DMS153 (cell line): Measurements from ENCODE around the gene GNB1L.
A peak's percentile ranks its signal among the peaks of the same experiment; 100 is the strongest.

Experiments
- DNase-seq: peaks from one replicate; lab custom pipeline; 2025; lab: John Stamatoyannopoulos, UW

GNB1L gene

DNA sequence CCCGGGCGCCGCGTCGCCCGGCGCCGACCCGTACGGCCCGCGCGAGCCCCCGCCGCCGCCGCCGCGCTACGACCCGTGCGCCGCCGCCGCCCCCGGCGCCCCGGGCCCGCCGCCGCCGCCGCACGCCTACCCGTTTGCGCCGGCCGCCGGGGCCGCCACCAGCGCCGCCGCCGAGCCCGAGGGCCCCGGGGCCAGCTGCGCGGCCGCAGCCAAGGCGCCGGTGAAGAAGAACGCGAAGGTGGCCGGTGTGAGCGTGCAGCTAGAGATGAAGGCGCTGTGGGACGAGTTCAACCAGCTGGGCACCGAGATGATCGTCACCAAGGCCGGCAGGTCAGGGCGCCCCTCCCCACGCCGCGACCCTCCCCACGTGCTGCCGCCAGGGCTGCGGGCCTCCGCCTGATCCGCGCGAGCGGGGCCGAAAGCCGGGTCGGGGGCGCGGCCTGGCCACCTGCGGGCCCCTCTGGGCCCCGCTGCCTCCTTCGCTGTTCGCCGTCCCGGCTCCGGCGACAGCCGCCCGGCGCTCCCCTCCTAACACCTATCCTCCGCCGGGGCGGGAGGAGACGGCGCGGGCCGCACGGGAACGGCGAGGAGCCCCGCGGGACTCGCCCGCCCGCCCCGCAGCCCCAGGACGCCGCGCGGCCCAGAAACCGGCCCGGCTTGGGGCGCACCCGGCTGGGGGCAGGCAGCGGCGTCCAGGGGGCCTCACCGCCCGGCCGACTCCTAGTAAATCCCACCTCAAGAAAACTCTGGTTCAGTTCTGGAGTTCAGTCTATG, 93.5 kb downstream of the GNB1L start:
- DNase-seq: no peak

DNA sequence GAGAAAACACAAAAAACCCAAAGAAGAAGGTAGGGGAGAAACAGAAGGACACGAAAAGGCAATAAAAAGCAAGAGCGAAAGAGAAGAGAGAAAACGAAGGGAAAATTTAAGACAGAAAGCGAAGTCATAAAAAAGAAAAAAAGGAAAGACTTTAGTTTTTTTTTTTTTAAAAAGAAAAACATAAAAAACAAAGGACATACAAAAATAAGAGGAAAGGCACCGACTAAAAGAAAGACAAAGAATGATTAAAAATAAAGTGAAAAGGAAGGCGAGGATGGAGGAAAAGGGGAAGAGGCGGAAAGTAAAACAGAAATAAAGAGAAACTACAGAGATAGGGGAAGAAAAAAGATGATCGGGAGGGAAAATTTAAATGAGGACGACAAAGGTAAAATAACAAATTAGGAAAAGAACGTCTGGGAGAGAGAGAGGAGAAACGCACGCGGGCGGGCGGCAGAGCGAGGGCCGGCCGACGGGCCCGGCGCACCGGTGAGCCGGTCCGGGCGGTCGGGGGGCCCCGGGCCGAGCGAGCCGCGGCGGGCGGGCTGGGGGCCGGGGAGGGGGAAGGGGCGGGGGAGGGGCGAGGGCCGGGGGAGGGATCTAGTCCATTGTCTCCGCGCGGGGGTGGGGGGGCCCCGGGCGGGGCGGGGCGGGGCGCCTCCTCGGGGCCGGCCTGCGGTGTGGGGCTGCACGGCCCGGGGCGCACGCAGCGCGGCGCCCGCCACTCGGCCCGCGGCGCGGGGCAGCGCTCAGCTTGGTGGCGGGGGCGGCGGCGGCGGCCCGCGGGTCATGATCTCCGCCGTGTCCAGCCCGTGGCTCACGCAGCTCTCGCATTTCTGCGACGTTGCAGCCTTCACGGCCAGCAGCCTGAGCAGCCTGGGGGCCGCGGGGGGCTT, 94.4 kb downstream of the GNB1L start, which contains the start of gene TBX1:
TBX1 (plus strand) TSS at position 721 of the 893 bp plus-strand sequence; CDS start at position 787, 66 bp downstream.
- no peak for DNase-seq

DNA sequence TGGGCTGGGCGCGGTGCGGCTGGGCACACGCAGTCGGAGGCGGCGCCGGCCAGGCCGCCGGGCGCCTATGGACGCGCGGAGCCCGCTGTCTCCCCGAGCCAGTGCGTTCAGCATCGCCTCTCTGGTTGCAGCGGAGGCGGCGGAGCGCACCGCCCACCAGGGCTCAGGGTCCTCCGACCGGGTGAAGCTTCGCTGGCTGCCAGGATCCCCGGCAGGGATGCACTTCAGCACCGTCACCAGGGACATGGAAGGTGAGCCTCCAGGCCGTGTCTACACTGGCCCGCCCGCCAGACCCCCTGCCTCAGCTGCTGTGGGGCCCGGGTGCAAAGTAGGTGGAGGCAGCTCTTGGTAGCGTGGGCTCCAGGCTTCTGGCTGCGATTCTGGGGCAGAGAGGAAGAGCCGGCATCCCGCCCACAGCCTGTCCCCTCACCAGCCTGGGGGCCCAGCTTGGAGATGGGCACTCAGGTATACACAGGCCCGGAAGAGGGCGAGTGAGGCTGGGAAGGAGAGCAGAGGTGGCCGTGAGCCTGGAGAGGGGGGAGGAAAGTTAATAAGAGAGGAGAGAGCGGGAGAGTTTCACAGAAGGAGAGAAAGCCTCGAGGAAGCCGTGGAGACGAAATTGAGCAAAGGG, 95.1 kb downstream of the GNB1L start:
- DNase-seq: no peak

DNA sequence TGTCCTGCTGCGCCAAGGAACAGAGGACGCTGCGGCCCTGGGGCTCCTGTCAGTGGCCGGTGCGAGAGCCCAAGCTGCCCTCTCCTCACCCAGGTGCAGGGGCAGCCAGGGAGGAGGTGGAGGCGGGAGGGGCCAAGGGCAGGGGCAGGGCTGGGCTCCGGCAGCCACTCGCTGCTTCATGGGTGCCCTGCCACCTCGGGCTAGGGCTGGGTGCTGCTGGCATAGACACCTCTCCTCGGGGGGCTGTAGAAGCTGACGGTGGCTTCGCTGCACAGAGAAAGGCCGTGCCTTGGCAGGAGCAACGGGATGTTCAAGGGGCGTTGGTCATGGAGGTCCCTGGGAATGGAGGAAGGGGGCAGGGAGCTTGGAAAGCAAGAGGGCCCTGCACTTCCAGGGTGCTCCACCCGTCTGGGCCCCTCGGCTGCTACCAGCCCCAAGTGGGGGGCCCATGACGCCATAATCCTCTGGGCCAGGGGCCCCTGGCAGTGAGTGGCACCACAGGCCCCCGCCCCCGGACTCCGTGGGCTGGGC, 95.7 kb downstream of the GNB1L start:
- no peak for DNase-seq

DNA sequence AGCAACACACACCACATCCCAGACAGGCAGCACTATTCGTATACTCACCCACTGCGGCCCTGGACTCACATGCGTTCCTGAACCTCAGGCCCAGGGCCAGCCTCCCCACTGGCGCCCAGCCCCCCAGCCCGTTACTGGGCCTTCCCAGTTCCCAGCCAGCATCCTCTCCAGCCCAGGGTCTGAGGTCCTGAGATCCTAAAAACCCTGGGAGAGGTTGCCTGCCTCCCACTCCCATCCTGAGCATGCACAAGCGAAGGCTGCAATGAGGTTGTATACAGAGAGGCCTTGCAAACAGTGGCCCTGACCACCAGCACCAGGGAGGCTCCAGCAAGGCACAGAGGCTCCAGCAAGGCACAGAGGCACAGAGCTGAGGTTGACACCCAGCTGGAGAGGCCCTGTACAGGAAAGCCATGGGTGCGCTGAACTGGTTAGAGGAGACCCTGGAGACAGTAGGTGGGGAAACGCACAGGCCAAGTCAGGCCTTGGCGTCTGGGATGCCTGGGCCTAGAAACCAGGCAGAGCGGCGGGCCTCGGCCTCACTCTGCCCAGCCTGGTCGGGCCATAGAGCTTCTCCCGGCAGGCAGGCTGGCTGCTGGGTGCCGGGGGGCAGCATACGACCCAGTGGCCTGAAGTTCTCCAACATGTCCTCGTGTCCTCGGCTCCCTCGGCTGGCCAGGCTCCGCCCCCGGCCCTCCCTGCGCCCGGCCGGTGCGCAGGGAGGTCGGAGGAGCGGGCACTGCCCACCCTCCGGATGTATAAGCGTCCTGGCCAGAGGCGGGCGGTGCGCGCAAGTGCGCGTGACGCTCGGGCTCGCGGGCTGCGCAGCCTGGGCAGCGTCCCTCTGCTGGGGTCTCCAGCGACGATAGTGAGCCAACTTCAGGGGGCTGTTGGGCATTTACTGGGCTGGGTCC, 96.4 kb downstream of the GNB1L start:
- DNase-seq: no peak

DNA sequence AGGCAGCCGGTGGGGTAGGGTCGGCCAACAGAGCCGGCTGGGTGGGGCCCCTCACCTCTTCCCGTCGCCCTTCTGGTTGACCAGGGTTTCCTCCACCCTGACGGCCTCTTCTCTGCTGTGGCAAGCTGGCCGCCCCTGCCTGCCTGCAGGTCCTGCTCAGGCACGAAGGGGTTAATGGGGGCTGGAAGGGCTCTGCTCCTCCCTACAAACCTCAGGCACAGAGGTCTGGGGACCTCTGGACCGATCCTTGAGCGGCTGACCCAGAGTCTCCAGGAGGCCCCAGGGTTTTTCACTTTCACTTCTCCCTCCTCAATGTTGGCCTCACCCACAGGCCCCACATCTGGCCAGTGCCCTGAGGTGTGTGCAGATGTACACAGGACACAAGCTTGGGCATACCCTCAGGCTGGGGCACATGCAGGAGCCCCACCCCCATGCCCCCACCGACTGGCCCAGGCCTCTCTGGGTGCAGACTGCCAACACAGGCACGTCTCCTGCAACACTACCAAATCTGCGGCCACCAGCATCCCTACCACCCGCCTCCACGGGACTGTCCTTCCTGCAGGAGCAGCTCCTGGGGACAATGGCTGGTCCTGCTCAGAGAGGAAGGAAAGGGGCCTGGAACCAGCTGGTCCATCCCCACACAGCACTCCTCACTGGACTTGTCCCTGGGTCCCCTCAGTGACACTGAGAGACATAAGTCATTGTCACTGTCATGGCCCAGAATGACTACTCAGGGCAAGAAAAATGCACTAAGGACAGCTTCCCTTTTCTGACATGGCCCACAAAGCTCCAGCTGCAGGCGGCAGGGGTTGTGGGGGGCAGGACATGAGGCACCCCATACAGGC, 97.3 kb downstream of the GNB1L start:
- no peak for DNase-seq

DNA sequence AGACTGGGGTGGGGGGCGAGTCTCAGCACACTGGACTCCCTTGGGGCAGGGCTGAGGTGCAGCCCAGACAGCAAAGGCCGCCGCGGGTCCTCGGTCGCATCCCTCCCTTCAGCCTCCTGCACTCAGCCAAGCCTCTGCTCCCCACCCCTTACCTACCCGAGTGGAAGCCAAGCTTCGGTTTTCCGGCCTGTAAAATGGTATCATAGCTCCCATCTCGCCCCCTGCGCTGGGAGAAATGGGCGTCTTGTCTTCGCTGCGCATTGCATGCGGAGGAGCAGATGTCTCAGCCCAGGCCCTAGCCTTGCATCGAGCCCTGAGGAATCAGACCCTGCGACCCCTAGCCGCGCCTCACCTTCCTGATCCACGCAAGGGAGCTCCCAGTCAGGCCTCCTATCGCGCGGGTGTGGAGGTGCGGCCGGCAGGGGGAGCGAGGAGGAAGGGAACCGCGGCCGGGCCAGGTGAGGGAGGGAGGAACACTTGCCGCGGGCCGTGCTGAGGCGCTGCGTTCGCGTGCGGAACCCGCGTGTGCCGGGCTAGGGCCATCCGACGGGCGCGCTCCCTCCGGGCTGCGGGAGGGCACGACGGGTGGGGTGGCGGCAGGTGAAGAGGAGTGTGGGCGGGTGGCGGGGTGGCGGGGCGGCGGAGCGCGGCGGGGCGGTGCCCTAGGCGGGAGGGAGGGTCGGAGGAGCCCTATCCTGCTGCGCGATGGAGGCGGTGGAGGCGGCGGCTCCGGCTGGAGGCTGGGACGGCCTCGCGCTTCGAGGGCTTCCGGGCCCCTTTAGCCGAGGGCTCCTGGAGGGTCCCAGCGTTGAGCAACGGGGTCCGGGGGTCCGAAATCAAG, 98.2 kb downstream of the GNB1L start:
- DNase-seq: peak; percentile 47

DNA sequence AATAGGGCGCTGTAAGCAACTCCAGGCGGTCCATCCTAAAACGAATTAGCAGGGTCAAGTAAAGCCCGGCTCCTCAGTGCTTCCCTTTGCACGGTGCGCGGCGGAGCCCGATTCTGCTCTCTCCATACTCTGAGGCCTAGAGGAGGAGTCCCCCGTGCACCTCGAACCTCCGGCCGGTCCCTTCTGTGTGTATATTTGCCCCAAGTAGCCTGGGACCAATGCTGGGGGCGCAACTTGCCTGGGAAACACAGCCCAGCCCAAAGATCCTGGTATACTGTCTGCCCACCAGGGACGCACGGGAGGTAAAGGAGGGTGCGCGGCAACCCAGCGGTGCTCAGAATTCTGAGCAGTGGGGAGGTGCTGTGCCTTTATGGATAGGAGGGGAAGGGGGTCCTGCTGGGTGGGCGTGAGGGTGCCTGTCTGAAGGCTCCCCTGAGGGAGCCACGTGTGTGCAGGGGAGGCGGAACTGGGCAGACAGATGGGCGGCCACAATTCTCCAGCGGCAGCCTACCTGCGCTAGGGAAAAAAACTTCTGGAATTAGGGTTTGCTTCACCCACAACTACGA, 98.9 kb downstream of the GNB1L start:
- no peak for DNase-seq

DNA sequence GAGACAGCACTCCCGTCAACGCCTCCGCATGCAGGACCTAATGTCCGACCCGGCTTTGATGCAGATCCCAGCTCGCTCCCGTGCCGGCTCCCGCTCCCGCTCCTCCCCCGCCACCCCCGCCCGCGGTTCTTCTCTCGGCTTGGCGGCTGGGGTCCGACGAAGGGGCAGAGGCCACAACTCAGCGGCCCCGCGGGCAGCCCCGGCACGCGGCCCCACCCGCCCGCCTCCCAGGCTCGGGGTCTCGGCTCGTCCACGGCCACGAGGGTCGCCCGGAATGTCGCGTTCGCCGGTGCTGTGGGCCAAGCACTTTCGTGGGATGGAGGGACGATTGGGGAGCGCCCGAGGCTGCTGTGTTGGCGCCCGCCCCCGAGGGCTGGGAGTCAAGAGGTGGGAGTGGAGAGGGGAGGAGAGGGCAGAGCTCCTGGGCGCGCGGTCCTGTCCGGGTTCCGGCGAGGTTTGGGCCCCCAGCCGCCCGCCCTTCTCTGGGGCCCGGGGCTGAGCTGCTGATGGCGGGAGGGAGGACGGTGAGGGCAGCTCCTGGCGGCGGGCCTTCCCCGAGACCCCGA, 99.4 kb downstream of the GNB1L start:
- no peak for DNase-seq

DNA sequence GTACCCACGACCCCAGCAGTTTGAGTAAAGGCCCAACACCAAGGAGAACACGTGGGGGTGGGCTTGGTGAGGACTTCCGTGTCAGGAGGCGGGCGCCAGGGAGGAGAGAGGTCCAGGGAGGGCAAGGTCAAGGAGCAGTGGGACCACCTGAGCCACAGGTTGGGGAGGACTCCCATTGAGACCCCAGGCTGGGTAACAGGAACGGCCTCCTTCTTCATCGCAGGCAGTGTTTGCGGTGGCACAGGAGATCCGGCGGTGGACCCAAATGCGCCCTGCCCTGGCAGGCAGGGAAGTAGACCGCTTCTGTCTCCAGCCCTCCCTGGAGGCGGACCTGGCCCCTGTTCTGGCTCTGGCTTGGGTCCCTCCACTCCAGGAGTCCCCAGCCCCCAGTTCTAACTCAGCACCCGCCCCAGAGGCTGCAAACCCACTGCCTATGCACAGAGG, 100.0 kb downstream of the GNB1L start:
- DNase-seq: no peak

DNA sequence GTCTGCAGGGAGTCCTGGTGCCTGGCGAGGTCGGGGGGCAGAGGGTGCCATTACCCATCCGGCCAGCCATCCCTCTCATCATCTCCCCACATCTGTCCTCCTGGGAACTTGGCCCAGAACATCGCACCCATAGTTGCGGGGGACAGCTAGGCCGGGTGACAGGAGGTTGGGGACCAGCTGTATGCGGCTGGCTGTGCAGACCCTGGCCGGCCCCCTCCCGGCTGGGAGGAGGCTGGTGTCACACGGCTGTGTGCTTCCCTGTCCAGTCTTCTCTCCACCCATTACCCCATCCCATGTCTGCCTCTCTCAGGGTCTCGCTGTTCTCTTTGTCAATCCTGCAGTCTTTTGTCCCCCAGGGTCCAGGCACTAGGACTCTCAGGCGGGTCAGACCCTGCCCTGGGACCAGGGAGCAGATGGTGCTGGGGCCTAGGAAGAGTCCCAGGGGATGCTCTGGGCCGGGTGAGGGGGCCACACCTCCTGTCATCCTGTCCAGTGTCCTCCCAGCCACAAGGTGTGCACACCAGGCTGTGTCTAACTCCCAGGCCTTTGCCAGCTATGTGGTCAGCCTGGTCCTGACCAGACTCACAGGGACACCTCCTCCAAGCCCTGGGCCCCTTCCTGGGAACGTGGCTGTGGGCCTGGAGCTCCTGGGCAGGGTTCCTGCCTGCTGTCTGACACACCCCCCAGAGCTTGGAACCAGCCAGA, 100.5 kb downstream of the GNB1L start:
- no peak for DNase-seq

DNA sequence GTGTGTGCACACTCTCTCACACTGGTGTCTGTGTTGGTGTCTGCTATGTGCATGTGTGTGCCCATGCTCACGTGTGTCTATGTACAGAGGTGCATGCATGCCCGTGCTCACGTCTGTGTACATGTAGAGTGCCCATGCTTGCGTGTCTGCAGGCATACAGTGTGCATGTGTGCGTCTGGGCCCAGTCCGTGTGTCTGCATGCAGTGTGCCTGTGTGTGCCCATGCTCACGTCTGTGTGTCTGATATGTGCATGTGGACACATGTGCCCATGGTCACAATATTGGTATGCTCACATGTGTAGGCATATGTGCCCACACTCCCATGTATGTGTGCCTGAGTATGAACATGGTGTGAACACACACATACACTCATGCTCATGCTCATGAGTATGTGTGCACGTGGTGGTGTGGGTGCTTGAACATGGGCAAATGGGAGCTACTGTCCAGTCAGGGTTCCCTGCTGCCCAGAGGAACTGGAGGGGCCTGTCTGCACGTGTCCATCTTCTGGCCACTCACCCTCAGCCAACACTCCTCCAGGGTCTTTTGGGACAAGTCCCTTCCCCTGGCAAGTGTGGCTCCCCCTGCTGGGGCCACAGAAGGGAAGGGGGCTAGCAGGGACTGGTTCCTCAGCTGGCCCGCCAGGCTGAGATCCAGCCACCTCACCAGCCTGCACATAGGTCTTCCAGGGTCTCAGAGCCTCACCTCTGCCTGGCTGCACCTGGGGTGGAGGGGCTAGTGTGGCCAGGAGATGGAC, 101.4 kb downstream of the GNB1L start:
- DNase-seq: no peak

DNA sequence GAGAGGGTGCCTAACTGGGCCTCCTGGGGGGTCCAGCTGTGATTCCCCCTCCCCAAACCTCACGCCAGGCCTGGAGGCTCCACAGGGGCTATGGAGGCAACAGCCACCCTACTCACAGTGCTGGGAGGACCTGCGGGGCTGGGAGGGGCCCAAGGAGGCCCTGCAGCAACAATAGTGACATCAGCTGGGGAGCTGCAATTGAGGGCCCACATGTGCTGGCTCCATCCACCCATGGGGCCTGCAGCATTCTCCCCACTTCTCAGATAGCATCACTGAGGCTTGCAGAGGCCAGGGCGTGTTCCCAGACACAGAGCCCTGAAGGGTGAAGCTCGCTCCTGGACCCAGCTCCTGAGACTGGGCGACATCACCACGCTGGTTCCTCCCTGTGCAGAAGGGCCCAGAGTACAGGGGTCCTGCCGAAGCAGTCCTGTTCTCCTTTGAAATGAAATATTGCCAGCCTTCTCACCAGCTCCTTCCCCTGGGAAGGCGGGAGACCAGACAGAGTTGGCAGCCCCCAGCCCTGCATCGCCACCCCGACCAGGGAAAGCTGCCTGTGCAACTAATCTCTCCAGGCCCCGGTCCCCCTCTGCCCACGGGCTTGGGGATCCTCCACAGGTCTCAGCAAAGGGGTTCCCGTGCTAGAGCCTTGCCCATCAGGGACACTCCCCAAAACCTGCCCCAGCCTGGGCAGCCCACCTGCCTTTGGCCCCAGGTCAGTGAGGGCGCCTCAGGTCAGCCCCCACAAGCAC, 103.0 kb downstream of the GNB1L start:
- DNase-seq: no peak

DNA sequence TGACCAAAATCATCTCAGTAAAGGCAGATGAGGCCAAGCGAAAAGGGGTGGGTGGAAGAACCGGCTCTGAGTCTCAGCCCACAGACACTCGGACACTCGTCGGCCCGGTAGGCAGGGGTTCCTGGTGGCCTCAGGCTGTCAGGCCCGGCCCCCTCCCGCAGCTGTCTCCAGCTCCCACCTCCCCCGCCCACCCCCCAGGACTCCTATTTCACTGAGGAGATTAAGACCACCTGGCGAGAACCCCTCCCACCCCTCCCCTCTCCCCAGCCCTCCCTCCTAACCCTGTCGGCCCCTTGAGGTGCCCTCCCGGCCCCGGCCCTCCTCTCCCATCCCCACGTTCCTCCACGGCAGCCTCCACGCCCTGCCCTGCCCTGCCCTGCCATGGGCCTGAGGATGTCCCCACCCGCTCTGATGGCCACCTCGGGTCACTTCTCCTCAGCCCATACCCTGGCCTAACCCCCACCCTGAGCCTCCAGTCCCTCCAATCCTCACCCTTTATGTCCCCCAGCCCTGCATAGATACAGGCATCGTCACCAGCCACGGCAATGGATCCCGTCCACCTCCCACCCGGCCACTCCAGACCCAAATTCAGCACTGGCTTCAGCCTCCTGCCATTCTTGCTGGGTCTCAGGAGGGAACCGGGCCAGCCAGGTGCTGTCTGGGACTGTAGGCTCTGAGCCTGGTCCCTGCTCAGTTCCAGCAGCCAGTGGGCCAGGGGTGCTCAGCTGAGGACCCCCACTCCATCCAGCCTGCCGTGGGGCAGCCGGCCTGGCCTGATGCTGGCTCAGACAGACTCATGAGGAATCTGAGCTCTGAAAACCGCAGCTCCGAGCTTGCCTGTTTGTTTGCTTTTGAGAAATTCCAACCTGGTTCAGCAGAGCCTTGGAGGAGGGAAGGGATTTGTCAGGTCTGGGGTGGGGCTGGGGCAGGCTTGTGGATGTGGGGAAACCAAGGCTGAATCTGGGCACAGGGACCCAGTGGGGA, 103.9 kb downstream of the GNB1L start:
- no peak for DNase-seq

DNA sequence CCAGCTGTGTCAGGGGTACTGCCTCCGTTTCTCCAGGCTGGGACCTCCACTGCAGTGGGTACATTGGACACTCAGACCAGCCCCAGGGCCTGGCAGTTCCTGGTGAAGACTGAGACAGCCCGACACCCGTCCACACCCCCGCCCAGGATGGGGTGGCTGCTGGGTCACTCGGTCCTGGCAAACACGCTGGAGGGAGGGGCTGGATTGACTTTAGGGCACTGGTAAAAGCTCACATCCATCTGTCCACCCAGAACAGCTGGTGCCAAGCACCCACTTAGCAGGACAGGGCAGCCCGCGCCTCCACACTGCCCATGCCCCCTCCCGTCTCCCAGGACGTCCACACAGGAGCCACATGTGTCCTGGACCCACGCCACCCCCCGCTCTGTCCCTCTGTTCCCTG, 104.8 kb downstream of the GNB1L start:
- DNase-seq: no peak
